NCI-H748 treated with DMSO at 0.1 percent for 48 hours (cell line): ENCODE results near the gene CCRL2.
"Not testable (repeated sequence)": the region's sequence is repeated elsewhere in the genome, so short reads cannot be mapped to it uniquely, and the experiment has no call there.

Experiments
- DNase-seq: peaks from one replicate; lab custom pipeline; 2025; lab: John Stamatoyannopoulos, UW

Gene CCRL2

DNA sequence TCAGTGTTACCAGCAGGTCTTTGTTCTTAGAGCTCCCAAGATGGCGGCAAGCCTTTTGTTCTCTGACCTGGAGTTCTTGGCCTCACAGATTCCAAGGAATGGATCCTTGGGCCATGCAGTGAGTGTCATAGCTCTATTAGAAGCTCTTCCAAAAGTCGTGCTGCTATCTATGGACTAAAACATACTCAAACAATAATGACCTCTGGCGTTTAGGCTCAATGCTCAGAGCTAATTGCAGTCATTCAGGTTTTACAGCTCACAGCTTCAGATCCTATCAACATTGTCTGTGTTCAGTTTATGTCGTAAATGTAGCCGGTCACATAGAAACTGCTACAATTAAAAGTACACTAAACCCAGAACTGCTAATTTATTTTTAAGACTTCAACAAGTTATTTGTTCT is 22.2 kb downstream of the CCRL2 start:
- no peak for DNase-seq

DNA sequence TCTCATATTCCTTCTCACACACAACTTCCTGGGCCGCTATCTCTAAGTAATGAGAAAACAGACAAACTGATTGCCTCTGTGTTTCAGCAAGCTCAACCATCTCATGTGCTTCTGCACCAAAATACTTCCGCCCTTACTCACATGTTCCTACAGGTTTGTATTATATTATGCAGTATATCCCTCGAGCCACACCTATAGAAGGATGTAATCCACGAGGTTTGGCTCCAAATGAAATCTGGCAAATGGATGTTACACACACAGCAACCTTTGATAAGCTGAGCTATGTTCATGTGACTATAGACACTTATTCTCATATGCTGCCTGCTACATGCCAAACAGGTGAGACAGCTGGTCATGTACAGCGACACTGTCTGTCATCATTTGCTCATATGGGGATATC is 22.6 kb downstream of the CCRL2 start:
- no peak for DNase-seq

DNA sequence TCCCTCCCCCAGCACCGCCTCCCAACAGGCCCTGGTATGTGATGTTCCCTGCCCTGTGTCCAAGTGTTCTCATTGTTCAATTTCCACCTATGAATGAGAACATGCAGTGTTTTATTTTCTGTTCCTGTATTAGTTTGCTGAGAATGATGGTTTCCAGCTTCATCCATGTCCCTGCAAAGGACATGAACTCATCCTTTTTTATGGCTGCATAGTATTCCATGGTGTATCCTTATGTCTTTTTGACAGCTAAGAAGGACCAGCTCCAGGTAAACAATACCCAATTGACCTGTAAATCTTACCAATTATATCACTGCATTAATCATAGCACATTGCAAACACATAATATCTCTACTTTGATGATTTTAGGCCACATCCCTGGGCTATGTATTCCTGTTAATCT is 23.8 kb downstream of the CCRL2 start:
- not testable (repeated sequence) for DNase-seq

DNA sequence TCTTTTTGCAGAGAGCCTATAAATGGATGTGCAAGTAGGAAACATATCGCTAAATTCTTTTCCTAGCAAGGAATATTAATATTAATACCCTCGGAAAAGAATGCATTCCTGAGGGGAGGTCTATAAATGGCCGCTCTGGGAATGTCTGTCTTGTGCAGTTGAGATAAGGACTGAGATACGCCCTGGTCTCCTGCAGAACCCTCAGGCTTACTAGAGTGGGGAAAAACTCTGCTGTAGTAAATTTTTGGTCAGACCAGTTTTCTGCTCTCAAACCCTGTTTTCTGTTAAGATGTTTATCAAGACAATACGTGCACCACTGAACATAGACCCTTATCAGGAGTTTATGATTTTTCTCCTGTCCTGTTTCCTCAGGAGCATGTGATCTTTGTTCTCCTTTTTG is 24.8 kb downstream of the CCRL2 start:
- DNase-seq: not testable (repeated sequence)

DNA sequence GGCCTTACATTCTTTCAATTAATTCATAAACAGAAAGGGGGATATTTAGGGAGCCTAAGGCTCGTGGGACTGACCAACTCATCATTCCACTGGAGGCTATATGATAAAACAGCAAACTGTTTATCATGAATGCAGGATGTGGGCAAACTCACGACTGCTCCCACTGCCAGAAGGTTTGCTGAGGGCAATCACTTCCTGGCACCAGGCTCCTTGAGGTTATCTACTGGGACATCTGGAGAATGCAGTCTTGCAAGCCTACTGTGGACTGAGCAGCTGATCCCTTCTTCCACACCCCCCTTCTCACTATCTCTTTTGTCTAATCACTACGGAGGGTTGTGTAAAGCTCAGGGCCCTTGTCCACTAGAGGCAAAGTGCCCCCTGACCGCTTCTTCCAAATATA is 26.1 kb downstream of the CCRL2 start:
- DNase-seq: not testable (repeated sequence)

DNA sequence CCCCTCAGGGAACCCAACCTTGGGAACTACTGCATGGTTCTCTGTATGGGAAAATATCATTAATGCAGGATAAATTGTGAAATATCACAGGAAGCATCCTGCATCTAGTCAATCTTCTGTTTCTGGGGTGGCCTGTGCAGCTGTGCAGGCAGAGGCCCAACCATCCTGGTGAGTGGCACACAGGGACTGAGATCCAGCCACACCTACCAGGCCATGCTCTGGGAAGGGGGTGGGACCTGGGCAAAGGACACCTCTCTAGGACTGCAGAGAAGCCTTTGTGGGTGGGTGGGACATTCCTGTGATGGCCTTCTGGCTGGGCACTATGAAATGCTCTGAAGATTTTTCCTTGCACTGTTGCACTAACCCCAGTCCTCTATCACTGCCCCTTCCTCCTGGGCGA is 26.8 kb downstream of the CCRL2 start:
- DNase-seq: no peak

DNA sequence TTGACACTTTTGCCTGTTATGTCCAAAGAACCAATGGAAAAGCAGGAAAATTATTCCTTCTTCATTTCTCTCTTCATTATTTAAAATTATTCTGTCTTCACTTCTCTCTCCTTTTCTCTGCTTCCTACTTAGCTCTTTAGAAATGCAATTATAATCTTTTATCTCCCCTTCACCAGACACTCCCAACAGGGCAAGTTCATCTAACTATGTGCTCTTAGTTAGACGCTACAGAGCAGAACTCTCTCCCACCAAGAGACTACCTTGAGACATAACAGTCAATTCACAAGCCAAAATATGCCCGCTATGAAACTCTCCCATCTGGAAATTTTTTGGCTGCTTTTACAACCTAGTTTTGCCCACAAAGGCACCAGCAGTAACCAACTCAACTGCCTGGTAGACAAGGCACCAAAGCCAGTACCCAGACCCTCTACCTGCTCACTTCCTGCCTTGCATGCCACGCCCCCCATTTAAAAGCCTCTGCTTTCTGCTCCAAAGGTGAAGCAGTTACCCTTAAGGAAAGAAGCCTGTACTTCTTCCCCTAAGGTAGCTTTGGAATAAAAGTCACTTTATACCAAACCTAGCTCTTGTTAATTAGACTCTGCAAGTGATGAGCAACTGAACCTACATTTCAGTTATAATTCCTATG is 28.1 kb downstream of the CCRL2 start:
- no peak for DNase-seq

DNA sequence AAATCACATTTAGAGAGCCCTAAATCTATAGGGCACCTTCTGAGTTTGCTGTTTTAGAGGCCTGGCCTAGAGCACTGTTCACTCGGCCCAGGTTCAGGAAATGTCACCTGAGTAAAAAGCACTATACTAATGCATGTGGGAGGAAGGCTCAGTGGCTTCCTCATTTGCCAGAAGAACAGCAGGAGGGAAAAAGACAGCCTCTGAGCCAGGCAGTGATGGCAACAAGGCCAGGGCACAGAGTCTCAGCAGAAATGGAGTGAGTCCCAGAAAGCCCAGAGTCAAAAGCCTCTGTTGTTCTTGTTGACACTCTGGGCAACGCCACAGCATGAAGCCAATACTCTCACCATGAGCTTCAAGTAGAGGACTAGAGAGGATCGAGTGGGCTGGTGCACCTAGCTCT is 31.8 kb downstream of the CCRL2 start:
- no peak for DNase-seq

DNA sequence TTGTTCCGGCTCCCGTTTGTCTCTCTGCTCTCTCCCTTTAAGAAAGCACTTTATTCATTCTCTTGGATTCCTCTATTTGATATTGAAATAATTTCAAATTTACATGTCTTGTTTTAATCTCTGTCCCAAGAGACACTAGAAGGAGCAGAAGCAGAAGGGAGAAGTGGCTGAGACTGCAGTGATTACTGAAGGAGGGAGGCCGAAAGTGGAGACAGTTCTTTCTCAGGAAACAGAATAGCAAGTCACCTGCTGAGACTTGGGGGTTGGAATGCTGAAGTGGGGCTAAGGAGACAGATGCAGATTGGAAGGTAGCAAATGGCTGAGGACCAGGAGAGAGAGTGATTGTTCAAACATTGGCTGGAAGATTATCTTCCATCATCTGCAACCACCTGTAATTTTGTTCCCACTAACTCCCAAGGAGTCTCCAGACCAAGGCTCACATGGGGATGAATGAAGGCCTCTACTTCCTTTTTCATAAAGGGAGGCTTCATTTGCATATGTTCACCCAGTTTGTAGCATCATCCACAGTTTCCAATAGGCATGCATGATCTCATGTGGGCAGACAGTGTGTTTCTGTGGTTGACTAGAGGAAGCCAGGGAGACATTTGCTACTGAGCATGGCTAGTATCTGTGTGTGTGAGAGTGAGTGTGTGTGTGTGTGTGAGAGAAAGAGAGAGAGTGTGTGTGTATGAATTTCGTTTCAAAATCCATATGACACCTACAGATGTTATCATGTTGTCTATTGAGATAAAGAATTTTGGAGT is 33.7 kb downstream of the CCRL2 start:
- no peak for DNase-seq

DNA sequence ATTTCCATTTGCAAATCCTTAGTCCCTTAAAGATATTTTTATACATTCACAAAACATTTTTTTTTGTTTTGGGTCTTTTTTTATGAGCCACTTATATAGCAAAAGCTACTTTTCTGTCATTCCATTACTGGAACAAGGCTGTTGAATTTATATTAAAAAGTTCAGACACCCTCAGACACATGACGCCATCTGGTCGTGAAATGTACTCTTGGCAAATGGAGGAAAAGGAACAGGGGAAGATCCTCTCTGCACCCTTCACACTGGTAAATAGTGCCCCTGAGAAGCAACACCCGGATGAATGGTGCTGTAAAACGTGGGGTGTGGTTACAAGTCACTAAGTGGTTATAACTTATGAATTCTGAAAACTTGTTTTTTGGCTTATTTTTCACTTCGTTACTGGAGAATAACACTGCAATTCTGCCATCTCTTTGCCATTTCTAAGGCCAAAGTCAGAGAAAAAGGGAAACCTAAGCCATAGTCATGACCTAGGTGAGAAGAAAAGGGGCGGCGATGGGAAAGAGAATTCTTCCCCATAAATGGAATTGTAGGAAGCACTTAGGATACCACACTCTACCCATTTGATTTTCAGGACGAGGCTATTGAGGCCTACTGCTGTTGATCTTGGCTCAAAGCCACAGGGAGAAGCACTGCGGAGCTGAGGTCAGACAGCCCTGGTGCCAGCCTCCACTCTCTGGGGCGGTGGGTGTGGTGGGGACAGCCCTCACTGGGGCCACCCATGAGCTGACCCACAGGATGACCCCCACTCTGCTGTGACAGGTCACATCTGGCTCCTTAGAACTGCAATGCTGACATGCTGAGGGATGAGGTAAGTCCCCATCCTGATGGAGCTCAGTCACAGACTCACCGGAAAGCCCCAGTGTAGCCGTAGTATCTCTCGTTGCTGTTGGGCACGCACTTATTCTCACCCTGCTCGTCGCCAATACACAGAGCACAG is 35.8 kb downstream of the CCRL2 start:
- peak; percentile 7 for DNase-seq

DNA sequence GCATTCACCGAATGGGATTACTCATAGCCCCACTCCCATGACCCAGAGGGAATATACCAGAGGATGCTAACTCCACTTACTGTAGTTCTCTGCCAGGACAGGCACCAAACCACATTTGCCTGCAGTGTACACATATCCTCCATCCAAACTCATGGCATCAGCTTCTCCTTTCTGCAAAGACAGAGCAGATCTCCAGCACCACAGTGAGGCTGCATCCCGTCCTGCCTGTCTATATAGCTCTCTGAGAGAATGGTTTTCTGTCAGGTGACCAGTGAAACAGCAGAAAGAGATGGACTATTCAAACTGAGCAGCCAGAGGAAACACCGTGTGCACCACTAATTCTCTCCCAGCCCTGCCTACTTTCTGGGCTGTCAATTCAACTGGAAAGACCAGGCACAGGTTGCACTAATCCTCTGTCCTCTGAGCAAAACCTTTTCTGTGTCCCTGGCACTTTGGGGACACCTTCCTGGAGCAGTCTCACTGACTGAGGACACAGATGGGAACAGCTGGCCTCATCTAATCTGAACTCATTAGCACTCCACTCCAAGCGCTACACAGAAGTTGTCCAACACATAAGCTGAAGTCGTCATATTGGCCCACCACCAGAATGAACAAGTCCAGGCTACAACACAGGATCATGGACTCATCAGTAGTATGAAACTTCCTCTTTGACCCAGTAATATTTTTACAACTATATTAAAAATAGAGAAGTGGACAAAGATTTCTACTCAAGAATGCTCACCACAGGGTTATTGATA is 40.3 kb downstream of the CCRL2 start:
- DNase-seq: no peak

DNA sequence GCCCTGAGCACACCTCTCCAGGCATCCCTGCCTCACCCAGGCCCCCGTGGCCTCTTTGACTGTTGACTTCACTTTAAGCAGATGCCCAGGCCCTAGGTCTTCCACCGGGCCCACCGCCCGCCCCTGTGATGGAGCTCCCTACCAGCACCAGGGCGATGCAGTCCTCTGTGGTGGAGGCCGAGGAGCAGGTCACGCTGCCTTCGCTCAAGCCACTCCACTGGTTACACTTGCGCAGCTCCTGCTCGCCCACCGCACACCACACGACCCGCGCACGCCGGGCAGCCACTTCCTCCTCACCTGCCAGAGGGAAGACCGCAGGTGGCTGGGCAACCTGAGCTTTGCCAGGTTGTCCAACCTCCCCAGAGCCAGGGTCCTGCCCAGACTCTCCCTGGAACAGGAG is 41.7 kb downstream of the CCRL2 start:
- no peak for DNase-seq

DNA sequence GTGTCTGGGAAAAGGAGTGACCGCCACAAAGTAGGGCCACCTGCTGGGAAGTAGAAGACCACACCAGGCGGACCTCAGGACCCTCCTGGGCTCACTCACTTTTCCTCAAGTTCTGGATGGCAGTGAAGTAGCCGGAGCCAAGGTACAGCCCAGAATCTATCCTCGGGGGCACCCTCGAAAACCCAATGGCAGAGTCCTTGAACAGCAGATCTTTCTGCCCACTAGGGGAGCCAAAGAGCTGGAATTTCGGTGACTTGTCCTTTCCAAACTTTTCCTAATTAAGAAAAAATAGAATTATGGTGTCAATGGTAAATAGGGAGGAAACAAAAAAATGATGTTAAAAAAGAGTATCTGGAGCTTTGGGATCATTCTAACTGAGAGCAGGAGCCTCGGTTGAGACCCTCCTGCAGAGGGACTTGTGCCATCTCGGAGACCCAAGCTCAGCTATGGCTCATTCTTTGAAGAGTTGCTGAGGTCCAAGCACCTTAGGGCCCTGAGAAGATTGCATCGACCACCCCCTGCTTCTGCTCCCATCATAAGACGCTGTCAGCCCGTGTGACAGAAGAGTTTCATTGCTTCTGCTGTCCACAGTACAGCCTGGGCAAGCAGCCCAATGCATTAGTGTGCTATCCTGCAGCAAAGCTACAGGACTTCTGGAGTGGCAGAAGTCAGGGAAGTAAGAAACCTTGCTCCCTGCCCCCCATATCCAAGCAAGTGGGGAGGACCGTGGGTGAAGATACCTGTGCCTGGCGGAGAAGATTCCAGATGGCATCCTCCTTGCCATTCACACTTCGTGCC is 42.9 kb downstream of the CCRL2 start:
- no peak for DNase-seq

DNA sequence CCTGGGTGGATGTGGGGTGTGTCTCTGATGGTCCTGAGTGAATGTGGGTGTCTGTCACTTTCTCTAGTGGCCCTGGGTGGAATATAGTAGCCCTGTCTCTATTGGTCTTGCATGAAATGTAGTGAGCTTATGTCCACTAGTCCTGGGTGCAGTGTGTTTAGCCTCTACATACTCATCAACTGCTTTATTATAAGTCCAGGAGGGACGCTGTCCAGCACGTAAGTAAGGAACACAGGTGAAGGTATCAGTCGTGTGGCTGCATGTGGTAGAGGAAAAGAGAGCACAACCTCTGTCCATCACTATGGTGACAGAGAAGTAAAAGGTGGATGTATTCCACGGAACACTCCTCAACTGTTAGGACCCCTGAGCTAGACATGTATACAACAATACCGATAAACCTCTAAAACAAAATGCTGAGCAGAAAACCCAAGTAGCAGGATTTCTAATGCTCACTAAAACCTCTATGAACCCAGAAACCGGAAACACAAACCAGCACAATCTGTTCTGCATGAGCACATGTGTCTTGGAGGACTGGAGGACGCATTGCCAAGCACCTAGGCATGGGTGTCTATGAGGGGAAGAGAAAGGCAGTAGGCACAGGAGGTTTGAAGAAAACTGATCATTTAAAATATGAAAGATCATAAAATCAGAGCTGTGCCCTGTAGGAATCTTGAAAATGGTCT is 46.6 kb downstream of the CCRL2 start:
- no peak for DNase-seq

DNA sequence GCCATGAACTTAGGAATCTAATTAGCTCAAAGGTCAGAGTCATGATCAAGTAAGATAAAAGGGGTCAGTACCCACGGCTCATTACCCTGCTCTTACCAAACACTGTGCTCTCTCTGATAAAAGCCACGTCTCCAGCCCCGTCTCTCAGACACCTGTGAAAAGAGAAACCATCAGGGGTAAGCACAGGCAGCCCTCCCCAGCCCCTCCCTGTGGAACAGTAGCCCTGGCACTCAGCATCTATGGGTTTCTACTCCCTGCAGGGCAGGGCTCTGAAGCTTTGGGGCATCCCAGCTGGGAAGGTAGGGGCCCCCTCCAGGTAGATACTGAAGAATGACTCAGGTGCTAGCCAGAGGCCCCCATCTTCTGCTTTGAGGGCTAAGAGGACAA is 47.1 kb downstream of the CCRL2 start:
- DNase-seq: no peak

DNA sequence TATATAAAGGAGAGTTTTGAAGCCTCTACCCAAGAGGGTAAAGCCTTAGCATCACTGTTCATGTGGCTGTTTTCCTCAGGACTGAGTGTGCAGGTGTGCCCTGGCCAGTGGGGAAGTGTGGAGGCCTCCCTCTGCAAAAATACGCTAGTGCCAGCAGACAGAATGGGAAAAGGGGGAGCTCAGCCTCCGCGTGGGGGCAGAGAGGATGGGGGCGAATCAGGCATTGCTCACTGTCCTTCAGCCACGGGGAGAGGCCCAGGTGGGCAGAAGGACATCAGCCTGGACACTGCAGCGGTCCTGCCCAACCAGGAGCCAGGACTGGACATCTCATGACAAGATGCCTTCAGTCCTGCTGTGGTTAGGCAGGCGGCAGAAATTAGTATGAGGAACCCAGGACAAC is 47.5 kb downstream of the CCRL2 start:
- no peak for DNase-seq

DNA sequence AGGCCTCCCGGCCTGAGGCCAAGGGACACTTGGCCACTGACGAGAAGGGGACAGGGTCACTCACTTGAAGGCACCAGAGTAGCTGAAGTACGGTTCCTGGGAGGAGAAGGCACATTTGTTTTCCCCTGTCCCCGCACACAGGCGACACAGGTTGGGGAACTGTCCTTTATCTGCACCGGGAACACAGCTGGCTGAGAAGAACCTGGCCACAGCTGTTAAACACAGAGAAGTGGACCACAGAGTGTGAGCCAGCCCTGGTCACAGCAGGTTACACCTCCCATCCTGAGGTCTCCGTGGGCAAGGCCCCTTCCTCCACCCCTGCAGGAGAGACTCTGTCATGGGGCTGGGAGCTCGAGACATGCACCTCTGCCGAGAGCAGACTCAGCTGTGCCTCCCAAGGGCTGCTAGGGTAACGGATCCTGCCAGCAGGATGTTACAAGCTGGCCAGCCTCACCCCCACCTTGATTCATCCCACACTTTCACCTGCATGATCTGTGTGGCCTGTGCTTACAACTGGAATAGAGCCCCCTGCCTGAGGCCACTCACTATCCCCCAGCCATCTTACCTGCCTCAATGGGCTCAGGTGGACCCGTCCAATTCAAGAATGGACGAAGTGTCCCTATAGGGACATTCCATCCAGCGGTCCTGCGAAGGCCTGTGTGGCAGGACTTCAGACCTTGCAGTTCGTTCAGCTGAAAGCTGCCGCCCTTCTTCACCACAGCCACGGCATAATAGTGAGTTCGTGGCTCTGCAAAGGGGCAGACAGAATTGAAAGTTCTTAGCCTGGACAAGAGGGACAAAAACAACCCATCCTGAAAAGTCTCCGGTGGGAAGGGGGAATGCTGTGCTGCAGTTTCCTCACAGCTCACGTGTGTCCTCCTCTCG is 48.4 kb downstream of the CCRL2 start:
- DNase-seq: no peak

DNA sequence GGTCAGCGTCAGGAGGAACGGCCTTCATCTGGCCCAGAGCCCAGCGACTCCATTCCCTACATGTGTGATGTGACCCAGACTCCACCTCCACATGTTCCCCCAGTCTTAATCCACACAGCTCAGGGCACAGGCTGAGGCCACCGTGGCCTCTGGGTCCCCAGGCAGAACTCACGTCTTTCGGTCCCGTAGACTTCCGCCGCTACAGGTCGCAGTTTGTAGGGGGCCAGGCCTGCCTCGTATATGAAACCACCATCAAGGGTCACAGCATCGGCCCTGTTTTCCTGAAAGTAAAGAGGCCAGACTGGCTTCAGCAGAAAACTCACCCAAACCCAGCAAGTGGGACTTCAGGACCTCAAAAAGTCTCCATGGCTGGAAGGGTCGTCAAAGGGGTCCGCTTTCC is 49.1 kb downstream of the CCRL2 start:
- DNase-seq: no peak
